Left lung (tissue), 10 donors: Measurements from ENCODE around the gene EIF4G1. TPM values are rescaled to one million over a fixed set of nuclear protein-coding genes. Genes with fewer than 3 reads are reported as not detected.
"Not testable (repeated sequence)": the region's sequence is repeated elsewhere in the genome, so short reads cannot be mapped to it uniquely, and the experiment has no call there.

Experiments
- ATAC-seq: fragments of 200-7000 bp; cut with Tn5 transposase; one replicate; pipeline ENCODE4 v1.9.1; 2020; ENCODE audit warnings: moderate library complexity
- DNase-seq, 4 donors: peaks; one replicate each; pipeline ENCODE4 v3.0.0-alpha.2; 2013 to 2020
- H3K27ac ChIP-seq, 2 donors: fragments of 200-600 bp; sonication (generic) in 1 of 2; one replicate each; pipeline versions ENCODE4 v1.5.0 to v1.8.0; 2020 to 2021
- H3K27me3 ChIP-seq, 2 donors: fragments of 200-600 bp; sonication (generic) in 1 of 2; one replicate each; pipeline versions ENCODE4 v1.5.0 to v1.8.0; 2020 to 2021
- H3K36me3 ChIP-seq, 2 donors: fragments of 200-600 bp; sonication (generic) in 1 of 2; one replicate each; pipeline versions ENCODE4 v1.5.0 to v1.8.0; 2020 to 2021
- H3K4me1 ChIP-seq, 2 donors: fragments of 200-600 bp; one replicate each; pipeline ENCODE4 v1.8.0; 2021
- H3K4me3 ChIP-seq, 2 donors: fragments of 200-600 bp; sonication (generic) in 1 of 2; one replicate each; pipeline versions ENCODE4 v1.5.0 to v1.8.0; 2020 to 2021; ENCODE audit warnings: mild to moderate bottlenecking in 1 of 2
- H3K9me3 ChIP-seq, 2 donors: fragments of 200-600 bp; sonication (generic) in 1 of 2; one replicate each; pipeline versions ENCODE4 v1.5.0 to v1.8.0; 2020 to 2021
- intact Hi-C, 2 donors: fragments of 100-400 bp; cut with DNase I; formaldehyde crosslinking; loops; one replicate each; pipeline versions ENCODE4 v1.11.2 to v1.14.2; 2022
- polyA plus RNA-seq, 6 donors: library from polyadenylated mRNA; unstranded; fragments of 120-200 nt; gene quantifications; one replicate each; pipeline ENCODE4 v1.2.1, GENCODE V29; 2013; ENCODE audit not compliant: insufficient read length in 6 of 6
- total RNA-seq, 2 donors: library from RNA; stranded (reverse); fragmentation: NEBNext Ultra II Directional; extraction: Animal tissue kit (Norgen Biotek cat#: 25700); gene quantifications; one replicate each; pipeline ENCODE4 v1.2.1, GENCODE V29; 2021
- TF ChIP-seq, protein P1 (sequence below), 2 donors: fragments of 200-600 bp; sonication (generic) in 1 of 2; IDR thresholded peaks; one replicate each; pipeline versions ENCODE4 v1.5.0 to v1.8.0; 2021; ENCODE audit warnings: antibody characterized with exemption in 2 of 2
- donor health status: DM: no; HTN: yes; CAD: no.
- donor health status: DM: no; HTN: no; CAD: no.

EIF4G1 gene
- total and polyA plus RNA-seq, 8 donors: 158 to 406 (median 203) TPM

DNA sequence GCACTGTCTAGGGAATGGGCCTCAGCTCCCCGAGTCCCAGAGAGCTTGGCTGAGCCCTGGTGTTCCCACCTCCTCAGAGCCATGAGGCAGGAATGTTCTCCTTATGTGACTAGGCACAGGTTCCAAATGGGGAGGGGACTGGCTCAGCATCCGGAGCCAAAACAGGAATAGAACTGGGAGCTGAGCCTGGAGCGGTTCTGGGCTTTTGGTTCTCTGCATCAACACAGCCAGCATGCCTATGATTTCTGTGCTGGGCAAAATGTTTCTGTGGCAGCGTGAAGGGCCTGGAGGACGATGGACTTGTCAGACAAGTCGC is 23.0 kb downstream of the EIF4G1 start, which contains the start of gene FAM131A:
FAM131A (plus strand) TSS at position 202 of the 316 bp plus-strand sequence; CDS start at position 233, 31 bp downstream.
- Histone ChIP-seq H3K4me1 (peaks cover 19 to 72% of the 10 kb centered on the region in 2 donors), H3K27ac (peak within 1 kb of the TSS; percentile 89 to 90), H3K4me3 (peak within 1 kb of the TSS; percentile 78 to 84), H3K9me3 (no peaks in the 10 kb centered on the region), H3K36me3 (peaks cover 6 to 41% of the 10 kb centered on the region in 2 donors), H3K27me3 (no peaks in the 10 kb centered on the region)
- TF ChIP-seq, protein P1, sequence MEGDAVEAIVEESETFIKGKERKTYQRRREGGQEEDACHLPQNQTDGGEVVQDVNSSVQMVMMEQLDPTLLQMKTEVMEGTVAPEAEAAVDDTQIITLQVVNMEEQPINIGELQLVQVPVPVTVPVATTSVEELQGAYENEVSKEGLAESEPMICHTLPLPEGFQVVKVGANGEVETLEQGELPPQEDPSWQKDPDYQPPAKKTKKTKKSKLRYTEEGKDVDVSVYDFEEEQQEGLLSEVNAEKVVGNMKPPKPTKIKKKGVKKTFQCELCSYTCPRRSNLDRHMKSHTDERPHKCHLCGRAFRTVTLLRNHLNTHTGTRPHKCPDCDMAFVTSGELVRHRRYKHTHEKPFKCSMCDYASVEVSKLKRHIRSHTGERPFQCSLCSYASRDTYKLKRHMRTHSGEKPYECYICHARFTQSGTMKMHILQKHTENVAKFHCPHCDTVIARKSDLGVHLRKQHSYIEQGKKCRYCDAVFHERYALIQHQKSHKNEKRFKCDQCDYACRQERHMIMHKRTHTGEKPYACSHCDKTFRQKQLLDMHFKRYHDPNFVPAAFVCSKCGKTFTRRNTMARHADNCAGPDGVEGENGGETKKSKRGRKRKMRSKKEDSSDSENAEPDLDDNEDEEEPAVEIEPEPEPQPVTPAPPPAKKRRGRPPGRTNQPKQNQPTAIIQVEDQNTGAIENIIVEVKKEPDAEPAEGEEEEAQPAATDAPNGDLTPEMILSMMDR (IDR thresholded peaks at IDR 0.05): no peak
- ATAC-seq (no peak), DNase-seq (peak in 2 of 4 donors; percentile 41)
- intact Hi-C loops: no loop called here

DNA sequence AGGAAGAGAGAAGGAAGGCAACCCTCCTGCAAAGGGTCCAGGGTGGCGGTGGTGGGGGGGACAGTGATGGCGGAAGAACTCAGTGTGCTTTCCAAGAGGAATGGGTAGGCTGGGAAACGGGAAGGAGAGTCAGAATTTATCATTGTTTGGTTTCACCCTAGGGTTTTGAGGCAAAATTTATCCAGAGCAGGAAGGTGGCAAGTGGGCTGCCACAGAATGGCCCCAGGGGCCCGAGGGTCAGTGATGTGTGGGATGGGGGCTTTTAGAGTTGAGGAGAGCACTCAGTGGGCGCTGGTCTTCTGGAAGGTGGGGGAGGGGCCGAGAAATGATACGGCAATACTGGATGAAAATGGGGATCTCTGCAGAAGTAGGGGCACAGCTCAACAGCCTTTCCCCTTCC is 23.6 kb downstream of the EIF4G1 start:
- Histone ChIP-seq H3K27me3 (no peaks in the 10 kb centered on the region), H3K27ac (peak overlapping the region; percentile 38 to 90), H3K4me1 (peaks cover 19 to 67% of the 10 kb centered on the region in 2 donors), H3K36me3 (peaks cover 6 to 41% of the 10 kb centered on the region in 2 donors), H3K4me3 (no peak overlapping the region), H3K9me3 (no peaks in the 10 kb centered on the region)
- TF ChIP-seq, protein P1 (IDR thresholded peaks at IDR 0.05): no peak
- DNase-seq (peak in 1 of 4 donors; percentile 24), ATAC-seq (no peak)
- intact Hi-C loops: no loop called here

DNA sequence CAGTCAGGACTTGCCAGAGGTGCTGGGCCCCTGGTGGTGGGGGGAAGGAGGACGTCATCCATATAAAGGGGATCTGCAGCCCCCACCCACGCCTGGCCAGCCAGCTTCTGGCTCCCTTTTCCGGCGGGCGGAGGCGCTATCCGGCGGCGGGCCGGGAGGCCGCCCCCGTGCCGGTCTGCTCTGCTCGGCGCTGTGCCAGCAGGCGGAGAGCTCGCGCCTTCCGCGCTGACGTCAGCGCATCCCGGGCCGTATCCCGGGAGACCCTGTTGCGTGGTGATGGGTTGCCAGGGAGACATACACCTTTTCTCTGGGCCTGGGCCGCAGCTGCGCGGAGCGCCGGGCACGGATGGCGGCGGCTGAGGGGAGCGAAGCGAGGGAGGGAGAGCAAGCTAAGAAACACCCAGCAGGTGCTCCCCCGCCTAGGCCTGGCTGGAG is 24.1 kb downstream of the EIF4G1 start:
- H3K4me3 ChIP-seq: no peak overlapping the region
- H3K27ac ChIP-seq: peak overlapping the region; percentile 38 to 90
- intact Hi-C loops: no loop called here
- ATAC-seq (no peak), DNase-seq (peak in 2 of 4 donors; percentile 81 to 88)
- H3K27me3 ChIP-seq: no peaks in the 10 kb centered on the region
- H3K4me1 ChIP-seq: peaks cover 19 to 66% of the 10 kb centered on the region in 2 donors
- TF ChIP-seq, protein P1 (IDR thresholded peaks at IDR 0.05): no peak
- peaks cover 6 to 41% of the 10 kb centered on the region in 2 donors for H3K36me3 ChIP-seq
- H3K9me3 ChIP-seq: no peaks in the 10 kb centered on the region

DNA sequence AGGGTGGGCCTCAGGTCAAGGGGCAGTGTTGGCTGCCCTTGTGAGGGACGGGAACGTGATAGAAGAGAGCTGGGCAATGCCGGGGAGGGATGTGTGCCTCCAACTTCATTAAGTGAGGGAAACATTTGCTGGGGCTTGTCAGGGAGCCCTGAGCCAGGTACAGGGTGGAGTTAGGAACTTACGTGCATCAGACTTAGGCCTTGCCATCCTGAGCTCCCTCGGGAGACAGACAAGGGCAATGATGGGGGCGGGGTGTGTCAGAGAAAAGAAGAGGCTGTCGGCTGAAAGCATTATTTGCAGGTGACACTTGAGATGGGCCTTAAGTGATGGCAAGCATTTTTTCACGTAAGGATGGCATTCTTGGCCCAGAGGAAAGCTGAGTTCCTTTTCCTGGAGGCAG is 24.6 kb downstream of the EIF4G1 start:
- Histone ChIP-seq H3K36me3 (peaks cover 6 to 40% of the 10 kb centered on the region in 2 donors), H3K4me1 (peaks cover 19 to 63% of the 10 kb centered on the region in 2 donors), H3K27me3 (no peaks in the 10 kb centered on the region), H3K27ac (peak overlapping the region in 1 of 2 donors; percentile 38), H3K4me3 (no peak overlapping the region), H3K9me3 (no peaks in the 10 kb centered on the region)
- no peak for ATAC-seq
- intact Hi-C loops: no loop called here
- no peak for DNase-seq
- TF ChIP-seq, protein P1 (IDR thresholded peaks at IDR 0.05): no peak

DNA sequence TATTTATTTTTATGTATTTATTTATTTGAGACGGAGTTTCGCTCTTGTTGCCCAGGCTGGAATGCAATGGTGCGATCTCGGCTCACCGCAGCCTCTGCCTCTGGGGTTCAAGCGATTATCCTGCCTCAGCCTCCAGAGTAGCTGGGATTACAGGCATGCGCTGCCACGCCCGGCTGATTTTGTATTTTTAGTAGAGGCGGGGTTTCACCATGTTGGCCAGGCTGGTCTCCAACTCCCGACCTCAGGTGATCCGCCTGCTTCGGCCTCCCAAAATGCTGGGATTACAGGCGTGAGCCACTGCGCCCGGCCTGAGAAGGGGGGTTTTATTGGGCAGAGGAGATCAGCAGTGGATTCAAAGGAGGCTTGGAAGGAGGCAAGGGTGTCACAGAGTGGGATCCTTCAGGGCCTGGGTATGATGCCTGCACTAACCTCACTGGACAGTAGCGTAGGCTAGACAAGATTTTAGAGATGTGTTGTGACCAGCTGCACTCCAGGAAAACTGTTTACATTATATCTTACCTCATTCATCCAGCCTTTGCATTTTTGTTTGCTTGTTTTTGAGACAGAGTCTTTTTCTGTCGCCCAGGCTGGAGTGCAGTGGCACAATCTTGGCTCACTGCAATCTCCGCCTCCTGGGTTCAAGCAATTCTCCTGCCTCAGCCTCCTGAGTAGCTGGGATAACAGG is 25.2 kb downstream of the EIF4G1 start:
- ATAC-seq, H3K9me3 ChIP-seq, H3K27ac ChIP-seq, intact Hi-C loops, H3K4me3 ChIP-seq, H3K27me3 ChIP-seq: not testable (repeated sequence)
- peaks cover 19 to 57% of the 10 kb centered on the region in 2 donors for H3K4me1 ChIP-seq
- peaks cover 5 to 40% of the 10 kb centered on the region in 2 donors for H3K36me3 ChIP-seq
- peak in 1 of 4 donors; percentile 58 for DNase-seq
